MM.1S (cell line): ENCODE data around the gene NOB1.

Source experiments
- DNase-seq: peaks from one replicate; pipeline ENCODE4 v3.0.0-alpha.2; 2015
- H2AFZ ChIP-seq: fragments of 300-600 bp; sonication (generic); 2 replicates; pipeline ENCODE4 v1.6.0; 2016; ENCODE audit warnings: antibody characterized with exemption, low read length
- H3F3A ChIP-seq: fragments of 300-600 bp; sonication (generic); 2 replicates; pipeline ENCODE4 v1.6.1; 2016; ENCODE audit warnings: mild to moderate bottlenecking, antibody characterized with exemption, low read length, moderate library complexity, mixed read lengths; ENCODE audit not compliant: insufficient read depth
- H3K27ac ChIP-seq: fragments of 300-600 bp; sonication (generic); 2 replicates; pipeline ENCODE4 v1.5.1; 2016; ENCODE audit warnings: mild to moderate bottlenecking, low read length
- H3K27me3 ChIP-seq: fragments of 300-600 bp; sonication (generic); replicated peaks from 2 replicates; pipeline ENCODE4 v1.6.0; 2016; ENCODE audit warnings: low read length; ENCODE audit not compliant: insufficient read depth
- H3K36me3 ChIP-seq: fragments of 300-600 bp; sonication (generic); replicated peaks from 2 replicates; pipeline ENCODE4 v1.6.1; 2016; ENCODE audit warnings: mild to moderate bottlenecking, low read length, mixed read lengths; ENCODE audit not compliant: insufficient read depth
- H3K4me1 ChIP-seq: fragments of 300-600 bp; sonication (generic); 2 replicates; pipeline ENCODE4 v1.6.1; 2016; ENCODE audit warnings: low read length, mixed read lengths
- H3K4me2 ChIP-seq: fragments of 300-600 bp; sonication (generic); 2 replicates; pipeline ENCODE4 v1.6.0; 2016; ENCODE audit warnings: low read depth, low read length
- H3K4me3 ChIP-seq: fragments of 300-600 bp; sonication (generic); 2 replicates; pipeline ENCODE4 v1.5.1; 2016; ENCODE audit warnings: low read length, mixed read lengths
- H3K79me2 ChIP-seq: fragments of 300-600 bp; sonication (generic); 2 replicates; pipeline ENCODE4 v1.6.1; 2016; ENCODE audit warnings: mixed run types, low read length, mixed read lengths
- H3K9ac ChIP-seq: fragments of 300-600 bp; sonication (generic); 2 replicates; pipeline ENCODE4 v1.6.1; 2016; ENCODE audit warnings: low read length, mixed read lengths
- H3K9me2 ChIP-seq: fragments of 300-600 bp; sonication (generic); replicated peaks from 2 replicates; pipeline ENCODE4 v1.6.1; 2016; ENCODE audit warnings: mild to moderate bottlenecking, low read length, mixed read lengths; ENCODE audit not compliant: insufficient read depth
- H3K9me3 ChIP-seq: fragments of 300-600 bp; sonication (generic); replicated peaks from 2 replicates; pipeline ENCODE4 v1.6.1; 2016; ENCODE audit warnings: mild to moderate bottlenecking, low read length, mixed read lengths; ENCODE audit not compliant: insufficient read depth
- H4K20me1 ChIP-seq: fragments of 300-600 bp; sonication (generic); 2 replicates; pipeline ENCODE4 v1.6.1; 2016; ENCODE audit warnings: mild to moderate bottlenecking, low read length, moderate library complexity, mixed read lengths; ENCODE audit not compliant: insufficient read depth
- EZH2 ChIP-seq: fragments of 300-600 bp; sonication (generic); optimal IDR thresholded peaks from 2 replicates; pipeline ENCODE3; 2017; ENCODE audit warnings: low read depth, mild to moderate bottlenecking, antibody characterized with exemption, low read length, mixed read lengths
- EZH2phosphoT487 ChIP-seq: fragments of 300-600 bp; sonication (generic); IDR thresholded peaks from 2 replicates; pipeline ENCODE4 v1.6.1; 2018; ENCODE audit warnings: antibody characterized with exemption, low read length
- TF ChIP-seq, protein P1 (sequence below): fragments of 300-600 bp; sonication (generic); IDR thresholded peaks from 2 replicates; pipeline ENCODE4 v1.5.1; 2016; ENCODE audit warnings: antibody characterized with exemption, low read length, mixed read lengths

Gene NOB1

DNA sequence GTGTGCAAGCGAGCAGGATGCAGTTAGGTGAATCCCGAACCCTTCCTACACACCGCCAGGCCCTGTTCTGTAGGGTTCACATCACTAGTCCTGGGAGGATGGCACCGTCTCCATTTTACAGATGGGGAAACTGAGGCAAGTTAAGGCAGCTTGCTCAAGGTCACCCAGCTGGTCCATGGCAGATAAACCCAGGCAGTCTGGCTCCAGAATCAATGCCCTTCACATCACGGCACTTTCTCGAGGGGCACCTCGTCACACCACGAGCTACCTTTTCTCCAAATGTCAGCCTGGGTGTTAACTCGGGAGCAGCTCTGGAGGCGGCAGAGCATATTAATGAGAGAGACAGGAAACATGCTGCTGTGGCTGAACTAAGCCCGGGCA lies 9.5 kb downstream of the NOB1 start:
- no peak overlapping the region for H3K4me3 ChIP-seq
- H3K9me3 ChIP-seq: no peaks in the 10 kb centered on the region
- no peak overlapping the region for H2AFZ ChIP-seq
- H3K4me1 ChIP-seq: no peaks in the 10 kb centered on the region
- peaks cover 43% of the 10 kb centered on the region for H3K79me2 ChIP-seq
- no peak for DNase-seq
- no peak overlapping the region for H3K27ac ChIP-seq
- H3K9me2 ChIP-seq: no peaks in the 10 kb centered on the region
- H3K27me3 ChIP-seq: no peaks in the 10 kb centered on the region
- H3K9ac ChIP-seq: no peak overlapping the region
- no peak overlapping the region for H3K4me2 ChIP-seq
- H3F3A ChIP-seq: no peaks in the 10 kb centered on the region
- peaks cover 35% of the 10 kb centered on the region for H3K36me3 ChIP-seq
- TF ChIP-seq EZH2phosphoT487 (no peak), EZH2 (no peak)
- TF ChIP-seq, protein P1, sequence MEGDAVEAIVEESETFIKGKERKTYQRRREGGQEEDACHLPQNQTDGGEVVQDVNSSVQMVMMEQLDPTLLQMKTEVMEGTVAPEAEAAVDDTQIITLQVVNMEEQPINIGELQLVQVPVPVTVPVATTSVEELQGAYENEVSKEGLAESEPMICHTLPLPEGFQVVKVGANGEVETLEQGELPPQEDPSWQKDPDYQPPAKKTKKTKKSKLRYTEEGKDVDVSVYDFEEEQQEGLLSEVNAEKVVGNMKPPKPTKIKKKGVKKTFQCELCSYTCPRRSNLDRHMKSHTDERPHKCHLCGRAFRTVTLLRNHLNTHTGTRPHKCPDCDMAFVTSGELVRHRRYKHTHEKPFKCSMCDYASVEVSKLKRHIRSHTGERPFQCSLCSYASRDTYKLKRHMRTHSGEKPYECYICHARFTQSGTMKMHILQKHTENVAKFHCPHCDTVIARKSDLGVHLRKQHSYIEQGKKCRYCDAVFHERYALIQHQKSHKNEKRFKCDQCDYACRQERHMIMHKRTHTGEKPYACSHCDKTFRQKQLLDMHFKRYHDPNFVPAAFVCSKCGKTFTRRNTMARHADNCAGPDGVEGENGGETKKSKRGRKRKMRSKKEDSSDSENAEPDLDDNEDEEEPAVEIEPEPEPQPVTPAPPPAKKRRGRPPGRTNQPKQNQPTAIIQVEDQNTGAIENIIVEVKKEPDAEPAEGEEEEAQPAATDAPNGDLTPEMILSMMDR: no peak
- no peaks in the 10 kb centered on the region; the same call in 1 of the 2 replicates for H4K20me1 ChIP-seq

DNA sequence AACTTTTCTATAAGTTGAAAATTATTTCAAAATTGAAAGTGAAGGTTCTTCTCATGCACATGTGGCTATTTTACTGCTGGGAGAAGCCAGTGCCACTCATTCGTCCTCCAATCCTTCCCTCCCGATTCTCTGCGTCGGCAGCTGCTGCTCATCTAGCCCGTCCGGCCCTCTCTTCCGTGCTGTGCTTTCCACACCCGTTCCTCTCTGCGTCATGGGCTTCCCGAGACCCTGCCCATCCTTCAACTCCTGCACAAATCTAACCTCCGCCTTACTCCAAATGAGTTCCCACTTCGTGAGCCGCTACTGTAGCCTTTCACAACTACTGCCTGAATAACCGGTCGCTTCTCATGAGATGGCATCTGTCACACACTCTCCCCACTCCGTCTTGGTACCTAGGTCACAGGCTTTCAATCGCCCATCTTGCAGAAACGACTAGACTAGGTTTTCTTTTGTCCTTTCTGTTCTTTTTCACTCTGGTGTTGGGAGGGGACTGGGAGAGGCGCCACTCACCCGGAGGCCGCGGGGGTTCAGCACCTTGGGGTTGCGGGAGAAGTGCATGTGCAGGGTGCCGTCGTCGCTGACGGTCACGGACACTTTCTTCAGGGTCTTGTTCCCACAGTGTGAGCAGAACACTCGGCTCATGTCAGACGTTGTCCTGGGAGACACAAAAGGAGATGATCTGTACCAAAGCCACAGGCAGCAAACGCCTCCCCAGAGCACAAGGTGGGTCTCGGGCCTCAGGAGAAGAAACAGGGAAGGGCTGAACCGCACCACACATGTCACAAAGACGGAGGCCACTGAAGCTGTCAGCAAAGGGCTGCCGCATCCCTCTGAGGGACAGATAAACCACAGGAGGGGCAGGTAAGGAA lies 10.1 kb downstream of the NOB1 start:
- H3K4me3 ChIP-seq: no peak overlapping the region
- H3K27me3 ChIP-seq: no peaks in the 10 kb centered on the region
- H3K79me2 ChIP-seq: peaks cover 40% of the 10 kb centered on the region
- no peak overlapping the region for H2AFZ ChIP-seq
- no peaks in the 10 kb centered on the region; the same call in 1 of the 2 replicates for H4K20me1 ChIP-seq
- H3K4me2 ChIP-seq: no peak overlapping the region
- H3K4me1 ChIP-seq: no peaks in the 10 kb centered on the region
- H3K9me2 ChIP-seq: no peaks in the 10 kb centered on the region
- DNase-seq: no peak
- no peak overlapping the region for H3K9ac ChIP-seq
- no peaks in the 10 kb centered on the region for H3F3A ChIP-seq
- H3K9me3 ChIP-seq: no peaks in the 10 kb centered on the region
- TF ChIP-seq, protein P1: no peak
- TF ChIP-seq EZH2phosphoT487: no peak
- TF ChIP-seq EZH2: no peak
- H3K27ac ChIP-seq: no peak overlapping the region
- H3K36me3 ChIP-seq: peaks cover 38% of the 10 kb centered on the region

DNA sequence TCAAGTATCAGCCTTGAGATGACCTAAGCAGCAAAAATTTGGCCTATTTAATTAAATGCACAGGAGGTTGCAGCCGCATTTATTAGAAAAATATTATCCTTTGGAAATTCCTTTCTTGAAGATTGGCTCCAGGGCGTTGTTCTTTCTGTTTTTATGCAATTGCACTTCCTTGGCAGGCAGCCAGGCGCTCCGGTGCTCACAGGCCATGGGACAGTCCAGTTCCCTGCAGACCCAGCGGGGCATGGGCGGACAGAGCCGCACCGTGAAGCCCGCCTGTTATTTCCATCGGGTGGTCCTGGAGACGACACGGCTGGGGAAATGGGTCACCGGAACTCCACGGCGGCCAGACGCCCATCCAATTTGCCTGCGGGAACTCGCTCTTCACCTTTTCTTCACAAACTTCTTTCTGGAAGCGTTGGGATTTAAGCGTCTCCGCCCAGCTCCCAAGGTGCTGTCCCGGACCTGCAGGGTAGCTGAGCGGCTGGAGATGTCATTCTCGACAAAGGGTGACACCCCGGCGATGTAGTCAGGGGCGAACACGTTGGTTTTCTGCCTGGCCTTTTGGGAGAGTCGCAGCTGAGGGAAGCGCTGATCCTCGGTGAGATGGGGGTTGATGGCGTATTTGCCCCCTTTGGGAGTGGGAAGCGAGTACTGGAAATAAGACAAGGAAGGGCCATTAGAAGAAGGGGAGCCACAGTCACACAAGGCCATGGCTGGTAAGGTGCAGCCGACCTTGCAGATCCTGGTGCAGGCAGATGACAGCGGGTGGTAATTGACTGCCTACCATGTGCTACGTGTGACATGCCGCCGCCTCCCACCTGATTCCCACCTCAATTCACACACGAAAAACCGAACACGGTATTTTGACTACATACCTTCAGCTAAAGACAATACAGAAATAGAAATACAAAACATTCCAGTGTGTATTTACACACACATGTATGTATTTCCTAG lies 12.5 kb downstream of the NOB1 start:
- peaks cover 29% of the 10 kb centered on the region for H3K36me3 ChIP-seq

More for the DNA sequence above, 12.5 kb downstream of the NOB1 start:
- TF ChIP-seq EZH2: no peak
- no peak for TF ChIP-seq EZH2phosphoT487
- TF ChIP-seq, protein P1: no peak
- no peak overlapping the region for H3K4me2 ChIP-seq
- H3K27ac ChIP-seq: no peak overlapping the region
- no peak overlapping the region for H2AFZ ChIP-seq
- no peak overlapping the region for H3K9ac ChIP-seq
- peaks cover 18% of the 10 kb centered on the region for H3K79me2 ChIP-seq
- H3K27me3 ChIP-seq: no peaks in the 10 kb centered on the region
- H3K9me3 ChIP-seq: no peaks in the 10 kb centered on the region
- no peaks in the 10 kb centered on the region; the same call in 1 of the 2 replicates for H4K20me1 ChIP-seq
- DNase-seq: no peak
- no peaks in the 10 kb centered on the region for H3K4me1 ChIP-seq
- H3K4me3 ChIP-seq: no peak overlapping the region
- H3K9me2 ChIP-seq: no peaks in the 10 kb centered on the region
- H3F3A ChIP-seq: no peaks in the 10 kb centered on the region
